Right atrium auricular region (tissue), 2 donors: Measurements from ENCODE around the gene ASCL4. TPM values are rescaled to one million over a fixed set of nuclear protein-coding genes. Genes with fewer than 3 reads are reported as not detected.

Experiments
- DNase-seq: peaks from one replicate; pipeline ENCODE4 v3.0.0-alpha.2; 2019; ENCODE audit warnings: low spot score
- H3K27ac ChIP-seq, 2 donors: fragments of 200-600 bp; sonication (generic); 1 replicate in 1 of 2; 2 replicates in 1 of 2; pipeline ENCODE4 v1.5.1; 2016 to 2019
- H3K27me3 ChIP-seq, 2 donors: fragments of 200-600 bp; sonication (generic); one replicate each; pipeline versions ENCODE4 v1.5.1 to v1.6.0; 2017 to 2019
- H3K36me3 ChIP-seq: fragments of 200-600 bp; sonication (generic); one replicate; pipeline ENCODE4 v1.5.1; 2016
- H3K4me1 ChIP-seq, 2 donors: fragments of 200-600 bp; sonication (generic); one replicate each; pipeline versions ENCODE4 v1.5.1 to v1.6.0; 2017 to 2019
- H3K4me3 ChIP-seq, 2 donors: fragments of 200-600 bp; sonication (generic); 1 replicate in 1 of 2; 2 replicates in 1 of 2; pipeline ENCODE4 v1.5.1; 2017 to 2019; ENCODE audit warnings: mild to moderate bottlenecking in 1 of 2, moderate library complexity in 1 of 2
- H3K9me3 ChIP-seq, 2 donors: fragments of 200-600 bp; sonication (generic); one replicate each; pipeline ENCODE4 v1.5.1; 2019
- total RNA-seq, 2 donors: library from RNA; depleted of rRNA; stranded (reverse); fragments of >200 nt; gene quantifications; one replicate each; pipeline ENCODE4 v1.1.0, GENCODE V29; 2016
- TF ChIP-seq, protein P1 (sequence below), 2 donors: fragments of 200-600 bp; sonication (generic); IDR thresholded peaks; one replicate each; pipeline ENCODE4 v1.5.1; 2019; ENCODE audit warnings: antibody characterized with exemption in 2 of 2

The ASCL4 gene
- total RNA-seq, 2 donors from 2014 or later, result not detected

DNA sequence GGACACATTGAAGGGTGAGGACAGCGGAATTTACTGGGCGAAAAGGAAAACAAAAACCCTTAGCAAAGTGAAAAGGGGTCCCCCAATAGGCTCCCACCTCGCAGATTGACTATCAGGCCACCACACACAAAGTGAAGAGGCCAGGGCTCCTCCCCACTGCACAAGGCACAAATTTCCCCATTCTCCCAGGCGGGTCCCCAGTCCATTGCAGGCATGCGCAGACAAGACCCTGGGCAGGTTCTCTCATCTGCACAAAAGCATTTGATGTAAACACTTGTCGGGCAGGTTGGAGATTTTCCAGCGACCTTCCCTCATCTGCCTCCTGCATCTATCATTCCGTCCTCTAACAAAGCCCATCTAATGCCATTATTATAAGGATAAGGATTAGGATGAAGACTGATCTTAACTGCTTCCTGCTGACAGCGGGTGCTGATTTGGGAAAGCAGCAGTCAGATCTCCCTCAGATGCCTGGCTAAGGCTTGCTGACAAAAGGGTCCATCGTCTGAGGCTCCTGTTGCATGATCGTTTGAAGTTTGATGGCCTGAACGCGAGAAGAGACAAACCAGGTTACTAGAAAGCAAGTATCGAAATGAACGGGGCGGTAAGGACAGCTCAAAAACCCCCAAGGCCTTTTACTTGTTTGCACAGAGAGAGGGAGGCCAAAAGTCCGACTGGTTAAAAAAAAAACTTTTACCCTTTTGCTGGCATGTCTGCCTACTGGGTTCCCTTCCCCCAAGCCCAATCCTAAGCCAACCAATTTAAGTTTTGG lies 14.4 kb downstream of the ASCL4 start:
- TF ChIP-seq, protein P1, sequence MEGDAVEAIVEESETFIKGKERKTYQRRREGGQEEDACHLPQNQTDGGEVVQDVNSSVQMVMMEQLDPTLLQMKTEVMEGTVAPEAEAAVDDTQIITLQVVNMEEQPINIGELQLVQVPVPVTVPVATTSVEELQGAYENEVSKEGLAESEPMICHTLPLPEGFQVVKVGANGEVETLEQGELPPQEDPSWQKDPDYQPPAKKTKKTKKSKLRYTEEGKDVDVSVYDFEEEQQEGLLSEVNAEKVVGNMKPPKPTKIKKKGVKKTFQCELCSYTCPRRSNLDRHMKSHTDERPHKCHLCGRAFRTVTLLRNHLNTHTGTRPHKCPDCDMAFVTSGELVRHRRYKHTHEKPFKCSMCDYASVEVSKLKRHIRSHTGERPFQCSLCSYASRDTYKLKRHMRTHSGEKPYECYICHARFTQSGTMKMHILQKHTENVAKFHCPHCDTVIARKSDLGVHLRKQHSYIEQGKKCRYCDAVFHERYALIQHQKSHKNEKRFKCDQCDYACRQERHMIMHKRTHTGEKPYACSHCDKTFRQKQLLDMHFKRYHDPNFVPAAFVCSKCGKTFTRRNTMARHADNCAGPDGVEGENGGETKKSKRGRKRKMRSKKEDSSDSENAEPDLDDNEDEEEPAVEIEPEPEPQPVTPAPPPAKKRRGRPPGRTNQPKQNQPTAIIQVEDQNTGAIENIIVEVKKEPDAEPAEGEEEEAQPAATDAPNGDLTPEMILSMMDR (IDR thresholded peaks at IDR 0.05), result no peak
- Histone ChIP-seq H3K27ac (no peak overlapping the region), H3K4me1 (no peaks in the 10 kb centered on the region), H3K9me3 (no peaks in the 10 kb centered on the region), H3K27me3 (no peaks in the 10 kb centered on the region), H3K4me3 (no peak overlapping the region), H3K36me3 (no peaks in the 10 kb centered on the region)
- DNase-seq, result no peak

DNA sequence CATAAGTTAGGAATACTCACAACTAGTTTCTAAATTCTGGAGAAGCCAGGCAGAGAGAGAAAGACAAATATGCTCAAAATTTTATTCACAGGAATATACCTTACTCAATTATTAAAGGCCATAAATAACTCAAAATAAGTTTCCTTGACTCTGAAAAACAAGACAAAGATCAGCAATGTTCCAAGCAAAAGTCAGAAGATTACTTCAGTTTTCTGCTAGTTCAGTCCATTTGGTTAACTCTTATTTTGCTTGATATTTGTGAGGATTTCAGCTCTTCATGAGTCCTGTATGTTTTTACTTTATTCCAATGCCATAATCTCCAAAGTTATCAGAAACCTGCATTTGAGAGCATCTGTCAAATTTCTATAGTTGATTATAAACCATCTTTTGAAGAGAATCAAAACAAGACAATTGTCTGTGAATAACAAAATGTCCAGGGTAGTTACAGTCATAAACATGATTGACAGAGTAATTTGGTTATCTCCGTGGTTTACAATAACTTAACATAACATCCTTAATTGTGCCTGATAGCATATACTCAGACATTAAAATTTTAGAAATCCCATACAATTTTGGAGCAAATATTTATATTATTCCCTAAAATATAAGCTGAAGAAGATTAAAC lies 17.1 kb downstream of the ASCL4 start:
- Histone ChIP-seq H3K4me3 (no peak overlapping the region), H3K27ac (no peak overlapping the region), H3K27me3 (no peaks in the 10 kb centered on the region), H3K9me3 (no peaks in the 10 kb centered on the region), H3K36me3 (no peaks in the 10 kb centered on the region), H3K4me1 (no peaks in the 10 kb centered on the region)
- TF ChIP-seq, protein P1 (IDR thresholded peaks at IDR 0.05), result no peak
- no peak for DNase-seq

DNA sequence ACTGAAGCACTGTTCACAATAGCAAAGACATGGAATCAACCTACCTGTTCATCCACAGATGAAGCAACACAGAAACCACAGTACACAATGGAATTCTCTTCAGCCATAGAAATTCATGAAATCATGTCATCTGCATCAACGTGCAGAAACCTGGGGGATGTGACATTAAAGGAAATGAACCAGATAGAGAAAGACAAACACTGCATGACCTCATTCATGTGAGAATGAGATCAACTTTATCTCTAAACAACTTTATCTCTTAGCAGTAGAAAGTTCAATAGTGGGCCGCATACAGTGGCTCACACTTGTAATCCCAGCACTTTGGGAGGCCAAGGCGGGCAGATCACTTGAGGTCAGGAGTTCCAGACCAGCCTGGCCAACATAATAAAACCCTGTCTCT lies 19.9 kb downstream of the ASCL4 start:
- DNase-seq, result no peak
- Histone ChIP-seq H3K27me3 (no peaks in the 10 kb centered on the region), H3K36me3 (no peaks in the 10 kb centered on the region), H3K27ac (no peak overlapping the region), H3K4me3 (no peak overlapping the region), H3K4me1 (no peaks in the 10 kb centered on the region), H3K9me3 (no peaks in the 10 kb centered on the region)
- TF ChIP-seq, protein P1 (IDR thresholded peaks at IDR 0.05), result no peak

DNA sequence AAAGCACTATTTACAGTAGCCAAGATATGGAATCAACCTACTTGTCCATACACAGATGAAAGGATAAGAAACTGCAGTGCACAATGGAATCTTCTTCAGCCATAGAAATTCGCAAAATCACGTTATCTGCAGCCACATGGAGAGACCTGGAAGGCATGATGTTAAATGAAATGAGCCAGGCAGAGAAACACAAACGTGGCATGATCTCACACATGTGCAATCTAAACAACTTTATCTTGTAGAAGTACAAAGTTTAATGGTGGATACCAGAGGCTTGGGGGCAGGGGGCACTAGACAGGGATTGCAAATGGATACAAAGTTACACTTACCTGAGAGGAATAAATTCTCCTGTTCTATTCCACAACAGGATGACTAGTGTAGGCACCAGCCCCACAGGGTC lies 24.1 kb downstream of the ASCL4 start:
- TF ChIP-seq, protein P1 (IDR thresholded peaks at IDR 0.05), result no peak
- no peak for DNase-seq
- Histone ChIP-seq H3K4me3 (no peak overlapping the region), H3K9me3 (no peaks in the 10 kb centered on the region), H3K36me3 (no peaks in the 10 kb centered on the region), H3K27me3 (no peaks in the 10 kb centered on the region), H3K4me1 (no peaks in the 10 kb centered on the region), H3K27ac (no peak overlapping the region)

DNA sequence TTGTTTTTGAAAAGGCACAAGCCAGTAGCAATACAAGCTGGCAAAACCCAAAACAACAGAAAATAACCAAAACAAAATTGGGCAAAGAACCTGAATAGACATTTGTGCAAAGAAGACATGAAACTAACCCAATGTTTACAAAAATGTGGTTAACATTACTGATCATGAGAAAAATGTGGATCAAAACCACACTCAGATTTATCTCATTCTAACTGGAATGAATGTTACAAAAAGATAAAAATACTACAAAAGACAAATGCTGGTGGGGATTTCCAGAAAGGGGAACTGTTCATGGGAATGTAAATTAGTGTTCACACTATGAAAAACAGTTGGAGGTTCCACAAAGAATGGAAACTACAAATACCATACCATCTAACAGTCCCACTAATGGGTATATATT lies 26.6 kb downstream of the ASCL4 start:
- Histone ChIP-seq H3K4me3 (no peak overlapping the region), H3K27me3 (no peaks in the 10 kb centered on the region), H3K4me1 (no peaks in the 10 kb centered on the region), H3K36me3 (no peaks in the 10 kb centered on the region), H3K9me3 (no peaks in the 10 kb centered on the region), H3K27ac (no peak overlapping the region)
- DNase-seq, result no peak
- TF ChIP-seq, protein P1 (IDR thresholded peaks at IDR 0.05), result no peak
